GM21515 (cell line): Measurements from ENCODE around the gene SYNDIG1L.

Source experiments
- ATAC-seq: cut with Tn5 transposase; IDR thresholded peaks from one replicate; pipeline ENCODE4 v1.9.1; 2021; ENCODE audit not compliant: unreplicated experiment

SYNDIG1L gene

DNA sequence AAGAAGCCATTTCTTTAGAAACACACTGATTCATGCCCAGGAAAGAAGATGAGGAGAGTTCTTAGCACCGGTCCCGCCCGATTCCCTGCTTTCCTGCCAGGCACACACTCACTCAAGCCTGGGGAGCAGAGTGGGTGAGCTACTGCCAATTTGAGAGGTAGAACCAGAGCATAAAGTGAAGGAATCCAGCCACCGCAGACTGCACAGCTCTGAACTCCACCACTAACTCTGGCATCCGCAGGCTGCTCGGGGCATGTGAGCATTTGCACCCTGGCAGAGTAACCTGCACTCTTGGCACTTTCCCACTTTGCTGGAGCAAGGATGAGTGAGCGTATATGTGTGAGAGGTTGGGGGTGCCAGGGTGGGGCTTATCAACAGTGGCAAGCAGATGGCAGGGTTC, 4.0 kb upstream of the SYNDIG1L start:
- ATAC-seq, result no peak

GRCh38 chr14:74429221-74429691, 3.2 kb upstream of the SYNDIG1L start:
- no peak for ATAC-seq

DNA sequence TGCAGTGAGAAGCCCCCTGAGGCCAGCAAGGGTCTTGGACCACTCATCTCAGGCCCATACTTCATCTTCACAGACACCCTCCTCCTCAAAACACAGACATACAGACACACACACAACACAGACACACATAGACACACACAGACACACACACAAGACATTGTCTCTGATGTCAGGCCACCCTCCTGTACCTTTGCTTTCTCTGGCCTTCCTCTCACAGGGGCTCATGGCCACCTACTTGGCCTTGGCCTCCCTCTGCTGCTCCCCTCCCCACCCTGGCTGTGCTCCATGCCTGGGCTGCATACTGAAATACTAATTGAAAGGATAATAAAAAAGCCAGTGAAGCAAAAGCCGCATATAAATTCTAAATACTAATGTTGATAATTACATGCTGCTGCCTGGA, 1.6 kb upstream of the SYNDIG1L start:
- no peak for ATAC-seq

- ATAC-seq, result no peak
Measured at GRCh38 chr14:74425525-74426201, 347 bp downstream of the SYNDIG1L start.

DNA sequence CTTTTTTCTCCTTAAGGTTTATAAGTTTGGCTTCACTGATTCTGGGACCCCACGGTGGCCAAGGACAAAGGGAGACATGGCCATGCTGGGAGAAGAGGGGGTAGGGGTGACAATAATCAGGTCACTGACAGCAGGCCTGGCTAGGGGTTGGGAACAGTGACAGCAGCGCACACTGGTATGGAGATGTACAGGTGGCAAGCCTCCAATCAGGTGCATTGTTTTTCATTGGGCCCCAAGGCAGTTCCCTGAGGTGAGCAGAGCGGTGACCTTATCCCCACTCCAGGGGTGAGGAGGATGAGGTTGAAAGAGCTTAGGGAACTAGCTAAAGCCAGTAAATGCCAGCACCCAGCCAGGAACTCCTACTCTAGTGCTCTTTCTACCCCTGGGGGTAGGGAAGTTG, 1.4 kb downstream of the SYNDIG1L start:
- ATAC-seq, result no peak

GRCh38 chr14:74423246-74423645, 2.8 kb downstream of the SYNDIG1L start:
- ATAC-seq, result no peak

DNA sequence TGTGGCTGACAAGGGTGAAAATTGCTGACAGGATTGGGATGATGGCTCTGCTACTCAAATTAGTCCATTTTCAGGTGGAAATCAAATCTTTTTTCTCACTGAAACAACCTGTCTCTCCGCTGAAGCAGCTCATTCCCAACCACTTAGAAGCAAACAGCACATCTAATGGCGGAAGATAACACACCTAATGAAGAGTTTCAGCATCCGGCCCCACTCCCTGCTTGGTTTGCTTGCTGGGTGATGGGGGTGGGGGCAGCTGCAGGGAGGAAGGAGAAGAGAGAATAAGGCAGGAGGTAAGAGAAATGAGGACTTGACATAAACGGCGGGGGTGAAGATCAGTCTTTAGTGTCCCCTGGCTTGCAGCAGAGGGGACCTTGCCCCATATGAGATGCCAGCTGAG, 4.0 kb downstream of the SYNDIG1L start:
- no peak for ATAC-seq

DNA sequence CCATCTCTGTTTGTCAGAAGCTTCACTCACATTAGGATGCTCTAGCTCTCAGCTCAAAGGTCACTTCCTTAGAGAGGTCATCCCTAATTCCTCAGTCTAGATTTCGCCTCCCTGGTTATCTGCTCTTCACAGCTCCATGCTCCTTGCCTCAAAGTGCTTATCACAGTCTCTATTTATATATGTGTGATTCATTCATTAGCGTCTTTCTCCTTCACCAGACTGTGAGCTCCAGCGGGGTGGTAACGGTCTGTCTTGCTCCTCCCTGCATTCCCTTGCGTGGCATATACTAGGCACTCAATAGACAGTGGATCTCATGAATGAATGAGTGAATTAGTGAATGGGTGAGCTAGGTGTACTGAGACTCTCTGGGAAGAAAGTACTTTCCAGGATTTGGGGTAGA, 6.9 kb downstream of the SYNDIG1L start:
- ATAC-seq, result no peak

- no peak for ATAC-seq
Measured at GRCh38 chr14:74418031-74418430, 8.0 kb downstream of the SYNDIG1L start.

DNA sequence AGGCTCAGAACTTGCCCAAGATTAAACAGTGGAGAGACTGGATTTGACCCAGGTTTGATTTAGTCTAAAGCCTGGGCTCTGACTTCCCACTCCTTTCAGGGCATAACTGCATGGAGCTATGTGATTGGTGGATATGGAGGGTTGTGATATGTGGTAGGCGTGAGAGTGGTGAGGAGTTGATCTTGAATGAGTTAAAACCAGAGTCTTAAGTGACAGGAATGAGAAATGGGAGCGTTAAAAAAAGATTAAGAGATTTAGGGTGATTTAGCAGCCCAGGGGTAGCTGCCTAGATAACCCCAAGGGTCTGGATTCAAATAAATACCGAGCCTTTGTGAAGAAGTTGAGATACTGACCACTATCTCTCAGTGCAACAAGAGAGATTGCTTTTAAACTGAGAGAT, 8.4 kb downstream of the SYNDIG1L start:
- no peak for ATAC-seq

GRCh38 chr14:74417201-74417600, 8.8 kb downstream of the SYNDIG1L start:
- ATAC-seq, result no peak

GRCh38 chr14:74415115-74415437, 10.9 kb downstream of the SYNDIG1L start:
- no peak for ATAC-seq

DNA sequence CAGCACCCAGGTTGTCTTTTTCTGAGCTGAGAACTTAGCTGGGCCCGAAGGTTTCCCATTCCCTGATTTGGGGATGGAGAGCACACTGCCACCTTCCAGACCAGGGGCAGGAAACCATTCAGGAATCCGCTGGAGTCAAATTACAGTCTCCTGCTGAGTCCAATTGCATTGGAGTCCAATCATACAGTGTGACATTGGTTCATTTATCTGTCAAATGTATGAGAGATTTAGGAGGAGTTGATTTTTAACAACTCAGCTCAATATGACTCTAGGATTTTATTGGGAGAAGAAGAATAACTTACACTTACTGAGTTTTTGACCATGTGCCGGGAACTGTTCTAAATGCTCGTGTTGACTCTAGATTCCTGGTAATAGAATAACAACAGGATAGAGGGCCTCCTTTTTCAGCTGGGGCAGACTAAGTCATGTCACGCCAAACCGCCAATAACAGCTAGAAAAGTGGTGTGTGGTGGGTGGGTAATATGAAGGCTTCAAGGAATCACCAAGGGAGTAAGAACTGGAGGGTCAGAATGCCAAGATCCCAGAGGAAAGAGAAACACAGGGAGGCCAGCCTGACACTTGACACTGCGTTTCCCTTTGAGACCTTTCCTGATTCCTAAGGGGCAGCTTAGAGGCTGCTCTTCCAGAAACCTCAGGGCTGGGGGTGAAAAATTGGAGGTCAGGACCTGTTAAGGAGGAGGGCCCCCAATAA, 11.5 kb downstream of the SYNDIG1L start:
- ATAC-seq, result no peak

DNA sequence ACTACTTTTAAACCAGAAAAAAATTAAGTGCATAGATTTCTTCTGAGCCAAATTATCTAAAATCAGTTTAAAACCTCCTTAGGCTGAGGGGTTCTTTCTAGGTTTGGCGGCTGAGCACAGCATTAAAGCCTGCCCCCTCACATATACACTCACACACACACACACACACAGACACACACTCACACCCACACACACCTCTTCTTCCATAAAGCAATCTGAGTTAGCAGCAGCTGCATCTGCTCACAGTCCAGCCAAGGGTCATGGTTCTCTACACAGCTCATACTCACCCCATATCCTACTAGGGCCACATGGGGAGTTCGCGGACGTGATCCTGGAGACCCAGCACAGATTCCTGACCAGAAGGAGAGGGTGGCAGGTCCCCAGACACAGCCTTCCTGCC, 12.4 kb downstream of the SYNDIG1L start:
- no peak for ATAC-seq

DNA sequence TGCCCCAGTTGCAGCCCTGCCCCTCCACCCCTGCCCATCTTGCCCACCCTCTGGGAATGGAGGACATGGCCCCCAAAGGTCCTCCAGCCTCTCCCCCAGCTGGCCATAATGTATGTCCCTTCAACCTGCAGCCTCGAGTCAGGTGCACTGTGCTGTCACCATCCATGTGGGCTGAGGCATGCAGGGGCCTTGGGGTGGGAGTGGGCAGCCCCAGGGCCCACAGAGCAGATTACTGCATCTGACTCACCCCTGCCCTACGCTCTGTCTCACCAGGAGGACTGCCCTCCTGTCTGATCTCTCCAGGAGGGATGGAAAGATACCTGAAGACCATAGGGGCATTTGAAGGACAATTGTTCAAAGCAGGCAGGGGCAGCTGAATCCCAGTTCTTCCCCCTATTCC, 13.3 kb downstream of the SYNDIG1L start:
- ATAC-seq, result no peak

DNA sequence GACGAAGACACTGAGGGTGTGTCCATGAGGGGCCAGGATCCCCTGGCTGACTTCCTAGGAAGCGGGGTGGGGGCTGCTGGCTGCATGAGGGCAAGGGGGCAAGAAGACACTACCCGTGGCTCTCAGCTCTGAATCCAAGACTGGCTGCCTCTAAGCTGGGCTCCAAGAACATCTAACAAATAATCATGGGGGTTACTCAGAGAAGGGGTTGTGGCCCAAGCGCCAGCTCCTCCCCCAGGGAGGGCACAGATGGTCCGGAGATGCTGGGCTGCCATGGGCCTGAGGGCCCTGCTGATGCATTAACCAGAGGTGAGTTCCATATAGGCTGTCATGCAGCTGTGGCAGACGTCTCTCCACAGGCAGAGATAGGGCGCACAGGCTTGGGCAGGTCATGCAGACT, 14.3 kb downstream of the SYNDIG1L start:
- ATAC-seq, result no peak

DNA sequence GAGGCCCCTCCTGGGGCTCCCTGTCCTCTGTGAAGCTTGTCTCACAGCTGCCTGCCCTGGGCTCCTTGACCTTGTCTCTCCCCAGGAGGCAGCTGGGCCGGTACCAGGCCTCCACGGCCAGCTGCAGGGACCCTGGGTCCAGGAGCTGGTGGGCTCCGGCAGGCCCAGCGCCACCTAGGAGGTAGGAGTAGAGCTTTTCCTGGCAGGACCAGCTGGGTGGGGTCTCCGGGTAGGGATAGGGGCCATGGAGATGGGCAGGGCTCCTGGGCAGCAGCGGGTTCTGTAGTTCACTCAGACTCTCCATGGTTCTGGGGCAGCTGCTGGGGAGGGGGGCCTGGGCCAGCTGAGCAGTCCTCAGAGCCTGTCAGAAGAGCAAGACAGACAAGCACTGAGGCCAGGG, 16.6 kb downstream of the SYNDIG1L start:
- no peak for ATAC-seq

GRCh38 chr14:74408870-74409269, 17.1 kb downstream of the SYNDIG1L start:
- ATAC-seq, result no peak

DNA sequence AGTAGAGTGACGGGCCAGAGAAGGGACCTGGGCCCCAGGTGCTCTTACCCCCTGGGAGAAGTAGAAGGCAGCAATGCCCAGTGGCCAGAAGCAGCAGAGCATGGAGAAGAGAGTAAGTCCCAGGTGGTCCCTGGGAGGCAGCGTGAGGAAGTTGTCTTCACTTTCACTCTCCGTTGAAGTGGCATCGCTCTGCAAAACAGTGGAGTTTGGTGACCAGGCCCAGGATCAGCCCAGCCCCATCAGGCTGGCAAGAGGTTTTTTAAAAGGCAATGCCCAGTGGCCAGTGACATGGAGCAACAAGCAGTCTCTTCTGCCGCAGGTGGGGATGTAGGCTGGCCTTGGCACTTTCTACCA, 18.2 kb downstream of the SYNDIG1L start:
- ATAC-seq, result no peak

GRCh38 chr14:74407021-74407800, 18.8 kb downstream of the SYNDIG1L start:
- ATAC-seq, result no peak

GRCh38 chr14:74405663-74406062, 20.3 kb downstream of the SYNDIG1L start:
- no peak for ATAC-seq

DNA sequence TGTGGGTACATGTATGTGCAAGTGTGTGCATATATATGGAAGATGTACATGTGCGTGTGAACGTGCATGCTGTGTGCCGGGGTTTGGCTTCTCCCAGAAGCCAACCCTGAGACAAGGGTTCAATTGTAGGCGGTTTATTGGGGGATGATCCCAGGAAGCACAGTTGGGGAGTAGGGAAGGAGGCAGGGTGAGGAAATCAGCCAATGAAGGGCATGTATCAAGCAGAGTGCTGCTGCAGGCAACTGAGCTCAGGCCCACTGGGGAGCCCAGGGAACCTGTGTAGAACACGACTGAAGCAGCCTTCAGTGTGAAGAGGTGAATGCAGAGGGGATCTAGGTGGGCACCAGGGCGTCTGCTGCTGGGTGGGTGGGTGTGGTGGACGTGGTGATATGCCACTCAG, 21.6 kb downstream of the SYNDIG1L start:
- no peak for ATAC-seq
